AG04449 (cell line): ENCODE measurements around the gene AGPAT4.

Experiments
- CTCF ChIA-PET: fragments of 350-600 bp; formaldehyde crosslinking; extraction: SDS; loops from one replicate; lab custom pipeline; 2021; ENCODE audit warnings: antibody characterized with exemption; lab: Yijun Ruan, JAX
- POLR2A ChIA-PET: fragments of 400-600, 350-600 bp; formaldehyde crosslinking; extraction: SDS; loops from one replicate; lab custom pipeline; 2020; ENCODE audit warnings: antibody characterized with exemption, inconsistent platforms; lab: Yijun Ruan, JAX
- DNase-seq: peaks from one replicate; pipeline ENCODE4 v3.0.0-alpha.2; 2010; ENCODE audit warnings: low read depth, low spot score
- H3K4me3 ChIP-seq: 2 replicates; pipeline ENCODE4 v1.5.1; 2011; ENCODE audit warnings: low read depth, mild to moderate bottlenecking, control low read depth, low read length
- TF ChIP-seq, protein P1 (sequence below): IDR thresholded peaks from one replicate; pipeline ENCODE4 v1.5.1; 2011; ENCODE audit warnings: mild to moderate bottlenecking, moderate library complexity, low read length, control low read depth, inconsistent platforms; ENCODE audit not compliant: insufficient read depth; ENCODE audit errors: missing control alignments

AGPAT4 gene

DNA sequence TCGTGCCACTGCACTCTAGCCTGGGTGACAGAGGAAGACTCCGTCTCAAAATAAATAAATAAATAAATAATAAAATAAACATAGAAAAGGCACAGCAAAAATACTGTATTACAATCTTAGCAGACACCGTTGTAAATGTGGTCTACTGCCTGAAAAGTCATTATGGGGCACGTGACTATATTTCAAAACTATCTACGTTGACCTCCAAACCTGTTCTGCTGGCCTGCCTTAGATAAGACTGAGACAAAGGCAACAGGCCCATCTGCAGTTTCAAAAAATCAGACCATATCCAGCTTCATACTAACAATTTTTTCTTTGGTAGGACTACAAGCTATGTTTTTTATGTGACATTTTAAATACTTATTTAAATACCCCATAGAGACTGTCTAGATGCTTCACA is 59.1 kb downstream of the AGPAT4 start:
- ChIA-PET POLR2A (interaction anchor here (0.6 to 1.7 kb wide), 3 partner anchors 14 to 223 kb away, joined by 3 to 5 read pairs (median 3); partner anchors contain the start of gene MAP3K4), CTCF (interaction anchor here (1.0 to 1.9 kb wide), 7 partner anchors 14 to 284 kb away, joined by 3 to 6 read pairs (median 4); no protein-coding TSS in a partner anchor)
- DNase-seq, result no peak
- TF ChIP-seq, protein P1, sequence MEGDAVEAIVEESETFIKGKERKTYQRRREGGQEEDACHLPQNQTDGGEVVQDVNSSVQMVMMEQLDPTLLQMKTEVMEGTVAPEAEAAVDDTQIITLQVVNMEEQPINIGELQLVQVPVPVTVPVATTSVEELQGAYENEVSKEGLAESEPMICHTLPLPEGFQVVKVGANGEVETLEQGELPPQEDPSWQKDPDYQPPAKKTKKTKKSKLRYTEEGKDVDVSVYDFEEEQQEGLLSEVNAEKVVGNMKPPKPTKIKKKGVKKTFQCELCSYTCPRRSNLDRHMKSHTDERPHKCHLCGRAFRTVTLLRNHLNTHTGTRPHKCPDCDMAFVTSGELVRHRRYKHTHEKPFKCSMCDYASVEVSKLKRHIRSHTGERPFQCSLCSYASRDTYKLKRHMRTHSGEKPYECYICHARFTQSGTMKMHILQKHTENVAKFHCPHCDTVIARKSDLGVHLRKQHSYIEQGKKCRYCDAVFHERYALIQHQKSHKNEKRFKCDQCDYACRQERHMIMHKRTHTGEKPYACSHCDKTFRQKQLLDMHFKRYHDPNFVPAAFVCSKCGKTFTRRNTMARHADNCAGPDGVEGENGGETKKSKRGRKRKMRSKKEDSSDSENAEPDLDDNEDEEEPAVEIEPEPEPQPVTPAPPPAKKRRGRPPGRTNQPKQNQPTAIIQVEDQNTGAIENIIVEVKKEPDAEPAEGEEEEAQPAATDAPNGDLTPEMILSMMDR, result no peak
- no peak overlapping the region for H3K4me3 ChIP-seq

DNA sequence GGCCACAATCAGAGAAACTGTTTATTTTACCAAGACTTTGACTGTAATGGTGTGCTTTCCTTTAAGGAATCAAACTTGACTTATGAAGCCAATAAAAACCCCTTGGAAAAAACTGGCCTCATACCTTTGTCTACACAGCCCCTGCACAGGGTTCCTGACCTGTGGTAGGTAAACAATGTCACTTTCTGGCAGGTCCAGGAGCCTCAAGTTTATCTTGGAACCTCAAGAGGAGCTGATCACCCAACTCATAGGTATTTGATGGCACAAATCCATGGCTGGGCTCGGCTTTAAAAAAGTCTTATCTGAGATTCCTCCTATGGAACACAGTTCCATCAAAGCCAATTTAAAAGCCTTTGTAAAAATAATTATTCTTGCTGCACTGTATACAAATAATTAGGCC is 61.0 kb downstream of the AGPAT4 start:
- no peak overlapping the region for H3K4me3 ChIP-seq
- no peak for DNase-seq
- TF ChIP-seq, protein P1, result no peak
- CTCF ChIA-PET, result interaction anchor here (0.9 kb wide), 2 partner anchors 12 to 21 kb away, joined by 3 read pairs; no protein-coding TSS in a partner anchor
- POLR2A ChIA-PET, result no interaction called here

DNA sequence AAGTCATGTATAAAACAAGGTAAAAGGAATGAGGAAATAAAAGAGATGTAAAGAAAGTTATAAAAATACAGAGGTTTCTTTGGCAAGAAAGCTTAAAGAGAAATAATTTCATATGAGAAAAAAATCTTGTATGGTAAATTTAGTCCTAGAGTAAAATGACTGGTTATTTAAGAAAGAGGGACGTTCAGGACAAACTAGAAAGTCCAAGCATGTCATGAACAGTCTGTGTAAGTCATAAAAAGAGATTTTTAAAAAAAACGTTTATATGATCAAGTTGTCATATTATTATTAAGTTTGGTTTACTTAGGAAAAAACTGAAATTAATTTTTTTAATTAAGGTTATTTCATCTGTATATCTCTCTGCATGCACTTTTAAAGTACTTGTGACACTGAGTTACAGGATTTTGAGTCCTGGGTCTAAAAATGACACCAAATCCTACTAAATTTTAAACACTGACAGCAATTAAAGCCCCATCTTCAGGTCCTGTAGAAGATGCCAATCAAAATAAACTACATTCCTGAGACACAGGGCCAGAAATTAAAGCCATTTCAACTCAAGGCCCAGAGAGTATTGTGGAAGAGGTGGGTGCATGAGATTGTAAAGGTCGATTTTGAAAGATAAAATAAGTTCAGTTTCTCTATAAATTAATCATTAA is 62.4 kb downstream of the AGPAT4 start:
- ChIA-PET POLR2A (no interaction called here), CTCF (no interaction called here)
- H3K4me3 ChIP-seq, result no peak overlapping the region
- TF ChIP-seq, protein P1, result no peak
- no peak for DNase-seq

DNA sequence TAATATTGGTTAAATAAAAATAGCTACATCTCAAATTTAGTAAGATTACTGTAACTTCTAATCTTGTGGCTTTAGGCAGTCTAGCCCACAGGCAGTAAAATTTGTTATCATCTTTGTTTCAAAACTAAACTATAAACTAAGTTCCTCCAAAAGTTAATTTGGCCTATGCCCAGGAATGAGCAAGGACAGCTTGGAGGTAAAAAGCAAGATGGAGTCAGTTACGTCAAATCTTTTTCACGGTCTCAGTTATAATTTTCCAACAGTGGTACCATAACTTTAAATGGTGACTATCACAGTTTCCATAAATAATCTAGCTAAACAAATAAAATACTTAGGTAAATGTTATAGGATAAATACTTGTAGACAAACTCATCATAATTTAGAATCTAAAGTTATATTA is 63.0 kb downstream of the AGPAT4 start:
- POLR2A ChIA-PET, result no interaction called here
- CTCF ChIA-PET, result no interaction called here

DNA sequence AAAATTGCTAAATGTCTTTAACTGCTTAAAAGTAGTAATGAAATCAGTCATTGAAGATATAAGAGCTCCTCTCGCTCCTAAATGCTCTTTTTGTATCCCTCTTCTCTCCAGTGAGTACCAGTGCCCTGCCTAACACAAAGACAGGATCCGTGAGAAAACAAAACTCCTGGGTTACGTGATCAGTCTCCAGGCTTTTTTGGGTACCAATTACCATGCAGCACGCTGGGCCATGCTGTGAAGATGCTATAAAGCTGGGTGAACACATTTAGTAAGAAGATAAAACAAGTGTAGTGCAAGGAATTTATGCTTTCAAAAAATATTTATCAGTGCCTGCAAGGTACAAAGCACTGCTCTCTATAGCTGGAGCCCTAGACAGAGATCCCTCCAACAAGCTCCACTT is 66.7 kb downstream of the AGPAT4 start:
- POLR2A ChIA-PET, result no interaction called here
- DNase-seq, result no peak
- H3K4me3 ChIP-seq, result no peak overlapping the region
- CTCF ChIA-PET, result interaction anchor here (2.0 kb wide), 1 partner anchor 164 kb away, joined by 6 read pairs; no protein-coding TSS in a partner anchor
- TF ChIP-seq, protein P1, result no peak

More for the DNA sequence above, 63.0 kb downstream of the AGPAT4 start:
- no peak overlapping the region for H3K4me3 ChIP-seq
- no peak for DNase-seq
- TF ChIP-seq, protein P1, result no peak

DNA sequence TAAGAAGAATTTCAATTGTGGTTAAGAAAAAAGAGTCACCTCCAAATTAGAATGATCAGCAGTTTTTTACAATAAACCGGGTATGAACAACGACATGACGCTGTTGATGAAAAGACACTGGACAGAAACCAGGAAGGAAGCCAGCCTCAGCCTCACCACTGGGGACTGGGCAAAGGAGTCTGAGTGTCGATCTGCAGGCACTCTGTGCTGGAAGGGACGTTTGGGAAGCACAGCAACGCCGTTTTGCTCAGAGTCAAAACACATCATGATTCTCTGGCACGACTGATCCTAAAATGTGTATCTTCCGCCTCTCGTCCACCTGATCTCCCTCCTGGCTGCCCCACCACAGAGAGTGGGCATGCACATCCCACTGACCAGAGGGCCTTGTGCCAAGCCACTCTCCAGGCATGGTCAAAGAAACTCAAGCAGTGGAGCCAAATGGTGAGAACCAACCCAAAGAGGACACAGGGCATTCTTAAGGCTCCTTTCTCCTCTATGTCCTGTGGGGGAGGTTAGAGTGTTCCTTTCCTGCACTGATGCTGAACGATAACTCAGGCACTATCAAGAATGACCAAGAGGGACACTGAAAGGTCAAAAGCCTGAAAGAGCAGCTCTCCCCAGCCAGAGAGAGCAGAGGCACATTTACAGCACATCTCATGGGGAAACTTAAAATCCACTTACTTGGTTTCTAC is 68.8 kb downstream of the AGPAT4 start:
- no peak for DNase-seq
- CTCF ChIA-PET, result no interaction called here
- TF ChIP-seq, protein P1, result no peak
- H3K4me3 ChIP-seq, result no peak overlapping the region
- POLR2A ChIA-PET, result no interaction called here
